GM23338 (cell line): ENCODE measurements around the gene DOCK4. TPM values are rescaled to one million over a fixed set of nuclear protein-coding genes. Genes with fewer than 3 reads are reported as not detected.

Source experiments
- ATAC-seq: fragments of 200-7000 bp; cut with Tn5 transposase; 3 replicates; pipeline ENCODE4 v1.9.1; 2020
- DNase-seq: peaks from one replicate; pipeline ENCODE4 v3.0.0-alpha.2; 2015; ENCODE audit warnings: low spot score
- H2AFZ ChIP-seq: fragments of 200-600 bp; sonication (generic); 2 replicates; pipeline ENCODE4 v1.8.0; 2016; ENCODE audit warnings: antibody characterized with exemption, mild to moderate bottlenecking, moderate library complexity
- H3F3A ChIP-seq: fragments of 200-600 bp; sonication (generic); replicated peaks from 2 replicates; pipeline ENCODE4 v1.8.0; 2017; ENCODE audit warnings: antibody characterized with exemption, mixed run types, low read depth
- H3K27ac ChIP-seq: fragments of 200-600 bp; sonication (generic); 2 replicates; pipeline ENCODE4 v1.6.1; 2016; ENCODE audit warnings: low read depth
- H3K27me3 ChIP-seq: fragments of 200-600 bp; sonication (generic); 2 replicates; pipeline ENCODE4 v1.8.0; 2016; ENCODE audit warnings: mild to moderate bottlenecking, mixed run types, moderate library complexity; ENCODE audit not compliant: insufficient read depth
- H3K36me3 ChIP-seq: fragments of 200-600 bp; sonication (generic); 2 replicates; pipeline ENCODE4 v1.8.0; 2016; ENCODE audit warnings: mild to moderate bottlenecking; ENCODE audit not compliant: insufficient read depth
- H3K4me1 ChIP-seq: fragments of 200-600 bp; sonication (generic); 2 replicates; pipeline ENCODE4 v1.8.0; 2016; ENCODE audit warnings: mild to moderate bottlenecking, moderate library complexity; ENCODE audit not compliant: insufficient read depth
- H3K4me2 ChIP-seq: fragments of 200-600 bp; sonication (generic); 2 replicates; pipeline ENCODE4 v1.7.1; 2017; ENCODE audit warnings: mixed run types
- H3K4me3 ChIP-seq: fragments of 200-600 bp; sonication (generic); 2 replicates; pipeline ENCODE4 v1.6.1; 2016; ENCODE audit warnings: mixed run types
- H3K79me2 ChIP-seq: fragments of 200-600 bp; sonication (generic); replicated peaks from 2 replicates; pipeline ENCODE4 v1.8.0; 2017; ENCODE audit warnings: mild to moderate bottlenecking; ENCODE audit not compliant: insufficient read depth
- H3K9me2 ChIP-seq: fragments of 200-600 bp; sonication (generic); 2 replicates; pipeline ENCODE4 v1.8.0; 2017; ENCODE audit not compliant: insufficient read depth
- H4K20me1 ChIP-seq: fragments of 200-600 bp; sonication (generic); replicated peaks from 2 replicates; pipeline ENCODE4 v1.8.0; 2017; ENCODE audit warnings: mild to moderate bottlenecking; ENCODE audit not compliant: insufficient read depth
- H3K27ac Mint-ChIP-seq: 2 replicates; pipeline ENCODE4 v1.8.0; 2020; ENCODE audit warnings: inconsistent platforms, mild to moderate bottlenecking, moderate library complexity, mixed read lengths
- H3K27me3 Mint-ChIP-seq: 3 replicates; pipeline ENCODE4 v1.8.0; 2022; ENCODE audit warnings: low read depth, mild to moderate bottlenecking, moderate library complexity, mixed read lengths, inconsistent platforms; ENCODE audit not compliant: insufficient read depth, poor library complexity
- H3K36me3 Mint-ChIP-seq: 3 replicates; pipeline ENCODE4 v1.8.0; 2021; ENCODE audit warnings: low read depth, mild to moderate bottlenecking, inconsistent platforms, moderate library complexity, mixed read lengths
- H3K4me1 Mint-ChIP-seq: 3 replicates; pipeline ENCODE4 v1.8.0; 2020; ENCODE audit warnings: mild to moderate bottlenecking, inconsistent platforms, mixed read lengths
- H3K4me3 Mint-ChIP-seq: 3 replicates; pipeline ENCODE4 v1.8.0; 2021; ENCODE audit warnings: moderate library complexity, mild to moderate bottlenecking, inconsistent platforms, mixed read lengths
- H3K9me3 Mint-ChIP-seq: 3 replicates; pipeline ENCODE4 v1.8.0; 2020; ENCODE audit warnings: moderate library complexity, mild to moderate bottlenecking, inconsistent platforms, mixed read lengths
- CREB1 ChIP-seq: fragments of 250-450 bp; sonication (Bioruptor Pico); IDR thresholded peaks from 2 replicates; pipeline ENCODE4 v1.5.0; 2020; ENCODE audit warnings: low read depth, mild to moderate bottlenecking, moderate library complexity
- EZH2phosphoT487 ChIP-seq: fragments of 200-600 bp; sonication (generic); IDR thresholded peaks from one replicate; pipeline ENCODE4 v1.8.1; 2018; ENCODE audit warnings: antibody characterized with exemption; ENCODE audit not compliant: unreplicated experiment
- POLR2AphosphoS5 ChIP-seq: IDR thresholded peaks from 2 replicates; pipeline ENCODE4 v1.6.1; 2016; ENCODE audit warnings: antibody characterized with exemption, low read depth
- polyA plus RNA-seq: library from polyadenylated mRNA; unstranded; fragments of >200 nt; fragmentation: Nextera tagmentation; extraction: Ambion mirVana; gene quantifications from 2 replicates; pipeline ENCODE4 v1.2.1, GENCODE V29; 2016
- total RNA-seq: library from RNA; depleted of rRNA; stranded (reverse); fragments of >200 nt; shearing (Covaris generic); gene quantifications from 2 replicates; pipeline ENCODE4 v1.2.3, GENCODE V29; 2014
- TF ChIP-seq, protein P1 (sequence below): fragments of 250-450 bp; sonication (Bioruptor Pico); IDR thresholded peaks from 2 replicates; pipeline ENCODE4 v1.5.0; 2020; ENCODE audit warnings: mild to moderate bottlenecking, moderate library complexity
- TF ChIP-seq, protein P2 (sequence below): IDR thresholded peaks from 2 replicates; pipeline ENCODE4 v1.6.1; 2016; ENCODE audit warnings: antibody characterized with exemption
- TF ChIP-seq, protein P3 (sequence below): IDR thresholded peaks from one replicate; pipeline ENCODE4 v1.6.1; 2018; ENCODE audit warnings: antibody characterized with exemption; ENCODE audit not compliant: unreplicated experiment
- TF ChIP-seq, protein P4 (sequence below), 2 experiments: fragments of 200-600 bp in 1 of 2; sonication (generic) in 1 of 2; conservative IDR thresholded peaks; 2 replicates each; pipeline versions ENCODE4 v1.5.1 to v1.6.1; 2016 to 2017; ENCODE audit warnings: antibody characterized with exemption in 2 of 2, low read depth in 2 of 2, mild to moderate bottlenecking in 2 of 2, moderate library complexity in 1 of 2

The DOCK4 gene
- total and polyA plus RNA-seq, 2 experiments from 2014 or later = 6.3 to 33.8 TPM

DNA sequence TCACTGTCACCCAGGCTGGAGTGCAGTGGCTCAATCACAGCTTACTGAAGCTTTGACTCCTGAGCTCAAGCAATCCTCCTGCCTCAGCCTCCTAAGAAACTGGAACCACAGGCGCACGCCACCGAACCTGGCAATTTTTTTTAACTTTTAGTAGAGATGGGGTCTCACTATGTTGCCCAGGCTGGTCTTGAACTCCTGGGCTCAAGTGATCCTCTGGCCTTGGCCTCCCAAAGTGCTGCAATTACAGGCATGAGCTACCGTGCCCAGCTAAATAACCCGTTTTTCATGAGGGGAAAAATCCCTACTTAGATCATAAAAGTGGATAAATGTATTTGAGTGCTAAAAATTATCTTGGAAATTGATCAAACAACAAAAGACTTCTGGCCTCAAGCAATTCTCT is 443.4 kb downstream of the DOCK4 start (continued):
- TF ChIP-seq, protein P1, sequence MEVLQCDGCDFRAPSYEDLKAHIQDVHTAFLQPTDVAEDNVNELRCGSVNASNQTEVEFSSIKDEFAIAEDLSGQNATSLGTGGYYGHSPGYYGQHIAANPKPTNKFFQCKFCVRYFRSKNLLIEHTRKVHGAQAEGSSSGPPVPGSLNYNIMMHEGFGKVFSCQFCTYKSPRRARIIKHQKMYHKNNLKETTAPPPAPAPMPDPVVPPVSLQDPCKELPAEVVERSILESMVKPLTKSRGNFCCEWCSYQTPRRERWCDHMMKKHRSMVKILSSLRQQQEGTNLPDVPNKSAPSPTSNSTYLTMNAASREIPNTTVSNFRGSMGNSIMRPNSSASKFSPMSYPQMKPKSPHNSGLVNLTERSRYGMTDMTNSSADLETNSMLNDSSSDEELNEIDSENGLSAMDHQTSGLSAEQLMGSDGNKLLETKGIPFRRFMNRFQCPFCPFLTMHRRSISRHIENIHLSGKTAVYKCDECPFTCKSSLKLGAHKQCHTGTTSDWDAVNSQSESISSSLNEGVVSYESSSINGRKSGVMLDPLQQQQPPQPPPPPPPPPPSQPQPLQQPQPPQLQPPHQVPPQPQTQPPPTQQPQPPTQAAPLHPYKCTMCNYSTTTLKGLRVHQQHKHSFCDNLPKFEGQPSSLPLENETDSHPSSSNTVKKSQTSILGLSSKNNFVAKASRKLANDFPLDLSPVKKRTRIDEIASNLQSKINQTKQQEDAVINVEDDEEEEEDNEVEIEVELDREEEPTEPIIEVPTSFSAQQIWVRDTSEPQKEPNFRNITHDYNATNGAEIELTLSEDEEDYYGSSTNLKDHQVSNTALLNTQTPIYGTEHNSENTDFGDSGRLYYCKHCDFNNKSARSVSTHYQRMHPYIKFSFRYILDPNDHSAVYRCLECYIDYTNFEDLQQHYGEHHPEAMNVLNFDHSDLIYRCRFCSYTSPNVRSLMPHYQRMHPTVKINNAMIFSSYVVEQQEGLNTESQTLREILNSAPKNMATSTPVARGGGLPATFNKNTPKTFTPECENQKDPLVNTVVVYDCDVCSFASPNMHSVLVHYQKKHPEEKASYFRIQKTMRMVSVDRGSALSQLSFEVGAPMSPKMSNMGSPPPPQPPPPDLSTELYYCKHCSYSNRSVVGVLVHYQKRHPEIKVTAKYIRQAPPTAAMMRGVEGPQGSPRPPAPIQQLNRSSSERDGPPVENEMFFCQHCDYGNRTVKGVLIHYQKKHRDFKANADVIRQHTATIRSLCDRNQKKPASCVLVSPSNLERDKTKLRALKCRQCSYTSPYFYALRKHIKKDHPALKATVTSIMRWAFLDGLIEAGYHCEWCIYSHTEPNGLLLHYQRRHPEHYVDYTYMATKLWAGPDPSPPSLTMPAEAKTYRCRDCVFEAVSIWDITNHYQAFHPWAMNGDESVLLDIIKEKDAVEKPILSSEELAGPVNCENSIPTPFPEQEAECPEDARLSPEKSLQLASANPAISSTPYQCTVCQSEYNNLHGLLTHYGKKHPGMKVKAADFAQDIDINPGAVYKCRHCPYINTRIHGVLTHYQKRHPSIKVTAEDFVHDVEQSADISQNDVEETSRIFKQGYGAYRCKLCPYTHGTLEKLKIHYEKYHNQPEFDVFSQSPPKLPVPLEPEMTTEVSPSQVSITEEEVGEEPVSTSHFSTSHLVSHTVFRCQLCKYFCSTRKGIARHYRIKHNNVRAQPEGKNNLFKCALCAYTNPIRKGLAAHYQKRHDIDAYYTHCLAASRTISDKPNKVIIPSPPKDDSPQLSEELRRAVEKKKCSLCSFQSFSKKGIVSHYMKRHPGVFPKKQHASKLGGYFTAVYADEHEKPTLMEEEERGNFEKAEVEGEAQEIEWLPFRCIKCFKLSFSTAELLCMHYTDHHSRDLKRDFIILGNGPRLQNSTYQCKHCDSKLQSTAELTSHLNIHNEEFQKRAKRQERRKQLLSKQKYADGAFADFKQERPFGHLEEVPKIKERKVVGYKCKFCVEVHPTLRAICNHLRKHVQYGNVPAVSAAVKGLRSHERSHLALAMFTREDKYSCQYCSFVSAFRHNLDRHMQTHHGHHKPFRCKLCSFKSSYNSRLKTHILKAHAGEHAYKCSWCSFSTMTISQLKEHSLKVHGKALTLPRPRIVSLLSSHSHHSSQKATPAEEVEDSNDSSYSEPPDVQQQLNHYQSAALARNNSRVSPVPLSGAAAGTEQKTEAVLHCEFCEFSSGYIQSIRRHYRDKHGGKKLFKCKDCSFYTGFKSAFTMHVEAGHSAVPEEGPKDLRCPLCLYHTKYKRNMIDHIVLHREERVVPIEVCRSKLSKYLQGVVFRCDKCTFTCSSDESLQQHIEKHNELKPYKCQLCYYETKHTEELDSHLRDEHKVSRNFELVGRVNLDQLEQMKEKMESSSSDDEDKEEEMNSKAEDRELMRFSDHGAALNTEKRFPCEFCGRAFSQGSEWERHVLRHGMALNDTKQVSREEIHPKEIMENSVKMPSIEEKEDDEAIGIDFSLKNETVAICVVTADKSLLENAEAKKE (CRISPR knock-in tag) = no peak
- TF ChIP-seq, protein P2, sequence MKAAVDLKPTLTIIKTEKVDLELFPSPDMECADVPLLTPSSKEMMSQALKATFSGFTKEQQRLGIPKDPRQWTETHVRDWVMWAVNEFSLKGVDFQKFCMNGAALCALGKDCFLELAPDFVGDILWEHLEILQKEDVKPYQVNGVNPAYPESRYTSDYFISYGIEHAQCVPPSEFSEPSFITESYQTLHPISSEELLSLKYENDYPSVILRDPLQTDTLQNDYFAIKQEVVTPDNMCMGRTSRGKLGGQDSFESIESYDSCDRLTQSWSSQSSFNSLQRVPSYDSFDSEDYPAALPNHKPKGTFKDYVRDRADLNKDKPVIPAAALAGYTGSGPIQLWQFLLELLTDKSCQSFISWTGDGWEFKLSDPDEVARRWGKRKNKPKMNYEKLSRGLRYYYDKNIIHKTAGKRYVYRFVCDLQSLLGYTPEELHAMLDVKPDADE = no peak
- TF ChIP-seq EZH2phosphoT487 (no peak), POLR2AphosphoS5 (no peak)

DNA sequence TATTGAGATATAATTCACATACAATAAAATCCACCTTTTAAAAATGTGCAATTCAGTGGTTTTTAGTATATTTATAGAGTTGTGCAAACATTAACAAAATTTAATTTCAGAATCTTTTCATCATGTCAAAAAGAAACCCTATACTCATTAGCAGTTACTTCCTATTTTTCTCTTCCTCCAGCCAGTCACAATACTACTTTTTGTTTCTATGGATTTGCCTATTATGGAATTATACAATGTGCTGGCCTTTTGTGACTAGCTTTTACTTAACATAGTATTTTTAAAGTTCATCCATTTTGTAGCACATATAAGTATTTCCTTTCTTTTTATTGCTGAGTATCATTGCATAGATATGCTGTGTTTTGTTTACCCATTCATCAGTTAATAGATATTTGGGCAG is 444.0 kb downstream of the DOCK4 start:
- no peak for ATAC-seq
- Histone ChIP-seq H3K27me3 (no peaks in the 10 kb centered on the region), H2AFZ (no peak overlapping the region), H3K4me2 (no peak overlapping the region), H3K27ac (no peak overlapping the region), H3K4me3 (no peak overlapping the region), H3K36me3 (0 out of 2 replicates have a peak, but pooled peaks cover 10% of the 10 kb centered on the region), H3F3A (no peaks in the 10 kb centered on the region), H3K79me2 (no peaks in the 10 kb centered on the region), H3K9me2 (no peaks in the 10 kb centered on the region), H4K20me1 (no peaks in the 10 kb centered on the region), H3K4me1 (no peaks in the 10 kb centered on the region; the same call in none of the 2 replicates)
- H3K4me1 Mint-ChIP-seq = peaks cover 7% of the 10 kb centered on the region
- H3K27me3 Mint-ChIP-seq = peaks cover 1% of the 10 kb centered on the region
- peaks cover 20% of the 10 kb centered on the region for H3K36me3 Mint-ChIP-seq
- no peak overlapping the region for H3K4me3 Mint-ChIP-seq
- no peak overlapping the region for H3K27ac Mint-ChIP-seq
- DNase-seq = no peak
- H3K9me3 Mint-ChIP-seq = no peaks in the 10 kb centered on the region
- no peak for TF ChIP-seq EZH2phosphoT487
- TF ChIP-seq, protein P2 = no peak
- TF ChIP-seq, protein P3, sequence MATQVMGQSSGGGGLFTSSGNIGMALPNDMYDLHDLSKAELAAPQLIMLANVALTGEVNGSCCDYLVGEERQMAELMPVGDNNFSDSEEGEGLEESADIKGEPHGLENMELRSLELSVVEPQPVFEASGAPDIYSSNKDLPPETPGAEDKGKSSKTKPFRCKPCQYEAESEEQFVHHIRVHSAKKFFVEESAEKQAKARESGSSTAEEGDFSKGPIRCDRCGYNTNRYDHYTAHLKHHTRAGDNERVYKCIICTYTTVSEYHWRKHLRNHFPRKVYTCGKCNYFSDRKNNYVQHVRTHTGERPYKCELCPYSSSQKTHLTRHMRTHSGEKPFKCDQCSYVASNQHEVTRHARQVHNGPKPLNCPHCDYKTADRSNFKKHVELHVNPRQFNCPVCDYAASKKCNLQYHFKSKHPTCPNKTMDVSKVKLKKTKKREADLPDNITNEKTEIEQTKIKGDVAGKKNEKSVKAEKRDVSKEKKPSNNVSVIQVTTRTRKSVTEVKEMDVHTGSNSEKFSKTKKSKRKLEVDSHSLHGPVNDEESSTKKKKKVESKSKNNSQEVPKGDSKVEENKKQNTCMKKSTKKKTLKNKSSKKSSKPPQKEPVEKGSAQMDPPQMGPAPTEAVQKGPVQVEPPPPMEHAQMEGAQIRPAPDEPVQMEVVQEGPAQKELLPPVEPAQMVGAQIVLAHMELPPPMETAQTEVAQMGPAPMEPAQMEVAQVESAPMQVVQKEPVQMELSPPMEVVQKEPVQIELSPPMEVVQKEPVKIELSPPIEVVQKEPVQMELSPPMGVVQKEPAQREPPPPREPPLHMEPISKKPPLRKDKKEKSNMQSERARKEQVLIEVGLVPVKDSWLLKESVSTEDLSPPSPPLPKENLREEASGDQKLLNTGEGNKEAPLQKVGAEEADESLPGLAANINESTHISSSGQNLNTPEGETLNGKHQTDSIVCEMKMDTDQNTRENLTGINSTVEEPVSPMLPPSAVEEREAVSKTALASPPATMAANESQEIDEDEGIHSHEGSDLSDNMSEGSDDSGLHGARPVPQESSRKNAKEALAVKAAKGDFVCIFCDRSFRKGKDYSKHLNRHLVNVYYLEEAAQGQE = no peak
- no peak for TF ChIP-seq CREB1
- TF ChIP-seq, protein P4, sequence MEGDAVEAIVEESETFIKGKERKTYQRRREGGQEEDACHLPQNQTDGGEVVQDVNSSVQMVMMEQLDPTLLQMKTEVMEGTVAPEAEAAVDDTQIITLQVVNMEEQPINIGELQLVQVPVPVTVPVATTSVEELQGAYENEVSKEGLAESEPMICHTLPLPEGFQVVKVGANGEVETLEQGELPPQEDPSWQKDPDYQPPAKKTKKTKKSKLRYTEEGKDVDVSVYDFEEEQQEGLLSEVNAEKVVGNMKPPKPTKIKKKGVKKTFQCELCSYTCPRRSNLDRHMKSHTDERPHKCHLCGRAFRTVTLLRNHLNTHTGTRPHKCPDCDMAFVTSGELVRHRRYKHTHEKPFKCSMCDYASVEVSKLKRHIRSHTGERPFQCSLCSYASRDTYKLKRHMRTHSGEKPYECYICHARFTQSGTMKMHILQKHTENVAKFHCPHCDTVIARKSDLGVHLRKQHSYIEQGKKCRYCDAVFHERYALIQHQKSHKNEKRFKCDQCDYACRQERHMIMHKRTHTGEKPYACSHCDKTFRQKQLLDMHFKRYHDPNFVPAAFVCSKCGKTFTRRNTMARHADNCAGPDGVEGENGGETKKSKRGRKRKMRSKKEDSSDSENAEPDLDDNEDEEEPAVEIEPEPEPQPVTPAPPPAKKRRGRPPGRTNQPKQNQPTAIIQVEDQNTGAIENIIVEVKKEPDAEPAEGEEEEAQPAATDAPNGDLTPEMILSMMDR (conservative IDR thresholded peaks at IDR 0.05; ENCODE audit: low read depth in 2 of 2) = no peak
